Thoracic aorta (tissue), 2 donors: Measurements from ENCODE around the gene ZNF408. TPM values are rescaled to one million over a fixed set of nuclear protein-coding genes. Genes with fewer than 3 reads are reported as not detected.

Source experiments
- ATAC-seq: fragments of 150-250 bp; one replicate; pipeline ENCODE4 v1.8.0; 2017; ENCODE audit warnings: low read depth; ENCODE audit not compliant: insufficient number of reproducible peaks, low FRiP score
- DNase-seq: peaks from one replicate; pipeline ENCODE4 v3.0.0-alpha.2; 2020; ENCODE audit warnings: low spot score
- H3K27ac ChIP-seq, 2 donors: fragments of 200-600 bp; sonication (generic); 1 replicate in 1 of 2; 2 replicates in 1 of 2; pipeline ENCODE4 v1.5.1; 2016; ENCODE audit warnings: mild to moderate bottlenecking in 2 of 2, moderate library complexity in 2 of 2
- H3K27me3 ChIP-seq: fragments of 200-600 bp; sonication (generic); replicated peaks from 2 replicates; pipeline ENCODE4 v1.6.0; 2016; ENCODE audit warnings: mild to moderate bottlenecking; ENCODE audit not compliant: insufficient read depth
- H3K36me3 ChIP-seq: fragments of 200-600 bp; sonication (generic); one replicate; pipeline ENCODE4 v1.5.1; 2016
- H3K4me1 ChIP-seq, 2 donors: fragments of 200-600 bp; sonication (generic); 1 replicate in 1 of 2; 2 replicates in 1 of 2; pipeline versions ENCODE4 v1.5.1 to v1.6.0; 2016; ENCODE audit warnings: low read depth in 2 of 2, mild to moderate bottlenecking in 1 of 2; ENCODE audit not compliant: control insufficient read depth in 1 of 2
- H3K4me3 ChIP-seq: fragments of 200-600 bp; sonication (generic); 2 replicates; pipeline ENCODE4 v1.5.1; 2016; ENCODE audit warnings: mild to moderate bottlenecking
- H3K9me3 ChIP-seq: fragments of 200-600 bp; sonication (generic); 2 replicates; pipeline ENCODE4 v1.5.1; 2016
- CTCF ChIP-seq: fragments of 200-600 bp; sonication (generic); IDR thresholded peaks from one replicate; pipeline ENCODE4 v1.5.1; 2019; ENCODE audit warnings: antibody characterized with exemption
- total RNA-seq, 2 donors: library from RNA; depleted of rRNA; stranded (reverse); fragments of >200 nt; gene quantifications; one replicate each; pipeline versions ENCODE4 v1.1.0 to v1.2.3, GENCODE V29; 2016

Gene ZNF408
- total RNA-seq, 2 donors from 2014 or later = 5.9 to 11.9 TPM

GRCh38 chr11:46722566-46723358, 21.9 kb downstream of the ZNF408 start:
- no peak for ATAC-seq
- H3K27ac ChIP-seq = no peak overlapping the region
- H3K36me3 ChIP-seq = no peaks in the 10 kb centered on the region

GRCh38 chr11:46723359-46723680, 22.5 kb downstream of the ZNF408 start:
- H3K27ac ChIP-seq = no peak overlapping the region
- DNase-seq (no peak), ATAC-seq (no peak)
- peaks cover 1 to 2% of the 10 kb centered on the region in 2 donors for H3K4me1 ChIP-seq
- H3K9me3 ChIP-seq = no peaks in the 10 kb centered on the region
- no peak for TF ChIP-seq CTCF
- H3K4me3 ChIP-seq = no peak overlapping the region
- H3K36me3 ChIP-seq = no peaks in the 10 kb centered on the region
- no peaks in the 10 kb centered on the region for H3K27me3 ChIP-seq

More at GRCh38 chr11:46722566-46723358, 21.9 kb downstream of the ZNF408 start:
- no peaks in the 10 kb centered on the region for H3K9me3 ChIP-seq
- TF ChIP-seq CTCF = no peak
- peaks cover 6 to 8% of the 10 kb centered on the region in 2 donors for H3K4me1 ChIP-seq
- no peak for DNase-seq
- no peaks in the 10 kb centered on the region for H3K27me3 ChIP-seq
- H3K4me3 ChIP-seq = no peak overlapping the region

GRCh38 chr11:46724088-46724487, 23.3 kb downstream of the ZNF408 start:
- ATAC-seq = no peak
- Histone ChIP-seq H3K4me3 (no peak overlapping the region), H3K36me3 (no peaks in the 10 kb centered on the region), H3K27ac (no peak overlapping the region), H3K4me1 (no peaks in the 10 kb centered on the region), H3K27me3 (no peaks in the 10 kb centered on the region), H3K9me3 (no peaks in the 10 kb centered on the region)
- no peak for TF ChIP-seq CTCF
- no peak for DNase-seq

GRCh38 chr11:46725338-46726205, 24.7 kb downstream of the ZNF408 start:
- H3K27ac ChIP-seq = no peak overlapping the region
- DNase-seq = no peak
- no peaks in the 10 kb centered on the region for H3K4me1 ChIP-seq
- no peaks in the 10 kb centered on the region for H3K9me3 ChIP-seq
- no peaks in the 10 kb centered on the region for H3K36me3 ChIP-seq
- no peak for ATAC-seq
- H3K4me3 ChIP-seq = no peak overlapping the region
- no peaks in the 10 kb centered on the region for H3K27me3 ChIP-seq
- TF ChIP-seq CTCF = no peak

GRCh38 chr11:46726206-46726862, 25.5 kb downstream of the ZNF408 start:
- Histone ChIP-seq H3K27me3 (no peaks in the 10 kb centered on the region), H3K36me3 (no peaks in the 10 kb centered on the region), H3K4me1 (no peaks in the 10 kb centered on the region), H3K4me3 (no peak overlapping the region), H3K9me3 (no peaks in the 10 kb centered on the region), H3K27ac (no peak overlapping the region)
- ATAC-seq (no peak), DNase-seq (no peak)
- no peak for TF ChIP-seq CTCF
